Dermis blood vessel endothelial cell (primary cell): ENCODE measurements around the gene LRRC4C. TPM values are rescaled to one million over a fixed set of nuclear protein-coding genes. Genes with fewer than 3 reads are reported as not detected.

Experiments used
- DNase-seq: peaks from one replicate; pipeline ENCODE4 v3.0.0; 2010
- total RNA-seq: library from RNA; depleted of rRNA; stranded (reverse); fragments of >200 nt; gene quantifications from 2 replicates; pipeline ENCODE4 v1.2.3, GENCODE V29; 2014

The LRRC4C gene
- total RNA-seq, 1 donor from 2014 or later = not detected

GRCh38 chr11:40338062-40338461 lies 1121.4 kb downstream of the LRRC4C start:
- DNase-seq = no peak

GRCh38 chr11:40337118-40337517 lies 1122.3 kb downstream of the LRRC4C start:
- peak; percentile 1 for DNase-seq

DNA sequence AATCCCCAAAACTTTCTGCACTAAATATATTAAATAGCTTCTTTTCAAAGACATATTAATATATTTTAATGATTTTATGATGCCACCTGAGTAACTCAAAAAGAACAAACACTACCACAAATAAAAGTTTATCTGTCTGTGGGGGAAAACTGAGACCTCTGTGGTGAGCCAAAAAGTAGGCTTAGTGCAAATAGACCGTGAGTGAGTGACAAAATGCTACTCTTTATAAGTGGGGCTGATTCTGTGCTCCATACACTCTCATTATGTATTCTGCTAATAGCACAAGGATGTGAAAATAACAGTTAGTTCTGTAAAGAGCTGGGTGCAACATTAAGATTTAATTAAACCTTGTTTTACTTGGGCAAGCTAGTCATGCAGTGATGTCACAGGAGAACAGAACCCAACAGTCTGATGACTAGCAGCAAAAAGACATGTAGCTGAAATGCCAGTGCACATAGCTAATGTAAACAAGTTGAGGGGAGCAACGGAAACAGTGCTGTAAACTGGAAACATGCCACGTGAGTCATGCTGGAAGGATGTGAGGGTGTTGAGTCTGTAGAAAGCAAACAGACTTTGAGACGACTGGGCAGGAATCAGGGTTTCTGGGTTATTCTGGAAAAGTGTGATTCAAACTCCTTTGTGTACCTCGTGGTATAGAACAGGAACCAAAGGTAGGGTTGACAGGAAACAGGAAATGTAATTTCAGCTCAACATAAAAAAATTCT lies 1130.4 kb downstream of the LRRC4C start:
- DNase-seq = peak; percentile 81

GRCh38 chr11:40323241-40323640 lies 1136.2 kb downstream of the LRRC4C start:
- no peak for DNase-seq

GRCh38 chr11:40321537-40321936 lies 1137.9 kb downstream of the LRRC4C start:
- no peak for DNase-seq

GRCh38 chr11:40316171-40316570 lies 1143.3 kb downstream of the LRRC4C start:
- no peak for DNase-seq

DNA sequence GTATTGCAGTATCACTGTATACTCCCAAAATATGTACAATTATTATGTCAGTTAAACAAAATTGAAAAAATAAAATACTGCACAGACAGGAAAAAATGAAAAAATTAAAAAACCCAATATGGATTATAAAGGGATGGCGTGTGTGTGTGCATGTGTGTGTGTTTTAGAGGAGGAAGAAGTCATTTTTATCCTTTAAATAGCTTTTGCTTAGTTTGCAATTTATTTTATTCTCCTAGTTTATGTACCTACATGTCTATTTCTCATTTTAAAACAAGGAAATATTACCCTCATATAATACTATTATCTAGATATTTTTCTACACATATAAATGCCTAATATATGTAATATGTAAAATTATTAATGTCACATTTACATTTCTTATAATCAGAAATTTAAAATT lies 1144.3 kb downstream of the LRRC4C start:
- DNase-seq = no peak

- no peak for DNase-seq
Measured at GRCh38 chr11:40314327-40314726, 1145.1 kb downstream of the LRRC4C start.

DNA sequence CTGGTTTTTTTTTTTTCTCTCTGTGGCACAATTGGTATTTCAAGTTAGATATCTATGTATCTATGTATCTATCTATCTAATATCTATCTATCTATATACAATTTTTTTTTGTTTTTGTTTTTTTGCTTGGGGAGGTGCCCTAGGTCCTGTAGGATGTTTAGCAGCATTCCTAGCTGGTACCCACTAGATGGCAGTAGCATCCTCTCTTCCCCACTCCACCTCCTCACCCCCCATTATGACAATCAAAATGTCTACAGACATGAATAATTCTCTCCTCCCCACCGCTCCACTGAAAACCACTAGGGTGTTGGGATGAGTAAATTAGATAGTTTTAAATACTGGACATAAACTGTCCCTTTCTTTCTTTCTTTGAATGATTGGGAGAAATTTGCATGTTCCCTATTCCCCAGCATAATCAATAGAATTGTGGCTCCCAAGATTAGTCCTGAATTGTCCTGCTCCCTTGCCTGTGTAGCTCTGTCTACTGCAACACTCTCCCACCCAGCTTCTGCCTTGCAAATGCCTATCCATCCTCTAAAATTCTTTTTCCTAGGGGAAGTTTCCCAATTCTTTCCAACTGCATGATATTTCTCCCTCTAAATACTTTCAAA lies 1152.4 kb downstream of the LRRC4C start:
- DNase-seq = peak; percentile 41

DNA sequence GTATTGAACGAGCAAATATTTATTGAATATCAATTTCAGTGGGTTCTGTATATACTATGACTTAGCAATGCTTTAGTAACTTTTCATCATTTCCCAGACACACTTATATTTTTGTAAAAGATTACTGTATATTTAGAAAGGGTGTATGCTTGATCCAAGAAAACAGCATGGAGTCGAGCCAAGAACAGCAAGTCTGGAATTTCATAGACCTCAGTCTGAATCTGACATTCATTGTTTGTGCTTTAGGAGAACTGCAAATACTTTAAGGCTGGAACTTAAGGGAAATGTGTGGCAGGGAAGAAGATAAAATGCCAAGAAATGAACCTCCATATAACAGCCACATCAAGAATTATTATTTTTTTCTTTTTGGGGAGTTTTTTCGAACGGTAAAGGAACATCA lies 1156.8 kb downstream of the LRRC4C start:
- DNase-seq = no peak

- DNase-seq = no peak
Measured at GRCh38 chr11:40295466-40295865, 1164.0 kb downstream of the LRRC4C start.

- no peak for DNase-seq
Measured at GRCh38 chr11:40294741-40295140, 1164.7 kb downstream of the LRRC4C start.

GRCh38 chr11:40294349-40294735 lies 1165.1 kb downstream of the LRRC4C start:
- no peak for DNase-seq

DNA sequence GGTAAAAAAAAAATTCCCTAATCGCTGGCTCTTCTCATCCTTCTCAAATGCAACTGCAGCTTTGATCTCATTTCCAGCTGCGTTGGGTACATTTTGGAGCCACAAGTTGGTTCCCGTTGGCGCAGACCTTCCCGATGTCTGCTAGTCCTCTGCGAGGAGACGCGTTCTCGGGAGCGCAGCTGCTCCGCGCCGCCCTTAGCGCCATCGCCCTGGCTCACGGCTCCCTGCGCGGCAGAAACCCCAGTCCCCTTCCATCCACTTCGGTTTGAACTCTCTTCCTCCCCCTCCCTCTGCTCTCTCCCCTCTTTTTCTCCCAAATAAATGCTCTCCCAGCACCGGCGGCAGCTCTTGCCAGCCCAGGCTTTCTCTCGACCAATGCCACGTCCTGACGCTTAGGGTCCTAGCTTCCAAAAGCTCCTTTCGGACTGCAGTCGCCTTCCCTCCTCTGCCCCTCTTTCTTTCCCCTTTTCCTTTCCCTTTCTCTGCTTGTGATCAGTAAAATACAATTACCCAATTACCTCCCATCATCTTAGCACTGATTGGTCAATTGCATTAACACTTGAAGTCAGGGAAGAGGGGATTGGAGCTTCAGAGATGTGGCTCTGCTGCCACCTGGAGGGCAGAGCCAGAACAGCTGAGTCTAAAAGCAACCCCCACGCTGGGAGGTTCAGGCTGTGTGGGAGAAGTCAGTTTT lies 1165.7 kb downstream of the LRRC4C start:
- DNase-seq = peak; percentile 53

DNA sequence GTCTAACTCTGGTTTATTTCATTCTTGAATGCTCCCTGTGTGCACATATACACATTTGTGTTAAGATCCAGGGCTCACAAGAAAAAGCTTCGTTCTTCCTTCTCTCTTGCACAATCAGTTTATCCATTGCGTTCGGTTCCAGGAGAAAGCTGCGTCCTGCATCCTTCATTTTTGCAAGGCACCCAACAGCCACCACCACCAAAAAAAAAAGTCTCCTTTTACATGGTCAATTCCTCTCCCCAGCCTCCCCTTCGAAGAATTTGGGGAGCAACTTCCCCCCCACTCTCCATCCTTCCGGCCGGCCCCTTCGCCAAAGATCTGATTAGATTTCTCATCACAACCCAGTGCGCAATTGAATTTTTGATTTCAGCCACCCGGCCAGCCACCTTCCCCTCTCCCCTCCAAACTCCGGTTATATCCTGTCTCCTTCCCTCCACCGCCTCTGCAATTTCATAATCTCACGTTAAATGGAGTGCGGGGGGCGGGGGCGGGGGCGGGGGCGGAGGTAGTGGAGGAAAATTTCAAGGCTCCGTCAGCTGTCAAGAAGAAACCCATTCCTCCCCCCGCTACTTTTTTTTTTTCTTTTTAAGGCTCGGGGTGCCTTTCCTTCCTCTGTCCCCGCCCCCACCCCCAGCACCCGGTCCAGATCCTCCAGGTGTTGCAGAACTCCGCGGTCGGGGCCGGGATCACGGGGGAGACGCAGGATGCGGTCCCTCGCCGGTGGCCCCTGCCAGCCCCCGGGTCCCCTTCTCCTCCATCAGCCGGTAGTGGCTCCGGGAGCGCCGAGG lies 1166.5 kb downstream of the LRRC4C start:
- DNase-seq = no peak

DNA sequence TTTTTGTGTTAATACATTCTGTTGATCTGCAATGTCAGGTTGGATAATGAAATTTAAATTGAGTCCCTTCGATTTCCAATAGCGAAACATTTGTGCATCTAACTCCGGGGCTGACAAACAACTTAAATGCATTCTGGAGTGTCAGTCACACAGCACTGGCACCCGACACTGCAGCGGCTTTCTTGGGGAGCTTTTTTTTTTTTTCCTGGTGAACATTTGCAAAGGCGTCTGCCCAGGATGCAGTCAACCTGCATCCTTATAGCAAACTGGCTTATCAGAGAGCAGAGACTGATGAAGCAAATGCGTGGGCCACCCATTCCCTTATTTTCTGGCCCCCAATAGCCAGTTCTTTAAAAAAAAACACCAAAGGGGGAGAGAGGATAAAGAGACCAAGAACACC lies 1167.7 kb downstream of the LRRC4C start:
- DNase-seq = no peak

DNA sequence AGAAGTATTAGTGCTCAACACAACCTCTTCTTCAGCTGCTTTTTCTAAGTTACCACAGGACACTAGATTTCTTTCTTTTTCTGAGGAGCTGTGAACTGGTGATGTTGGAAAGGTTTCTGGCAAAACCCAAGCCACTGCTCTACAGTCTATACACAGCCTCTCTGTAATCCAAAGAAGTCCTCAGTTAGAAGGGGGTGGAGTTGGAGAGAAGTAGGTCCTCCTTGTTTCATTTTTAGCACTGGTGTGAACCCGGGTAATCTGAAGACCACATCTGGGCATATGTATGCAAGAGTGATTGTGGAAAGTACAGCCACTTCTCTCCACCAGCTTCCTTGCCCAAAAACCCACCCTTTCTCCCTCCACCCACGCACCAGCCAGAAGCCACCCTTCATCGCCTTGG lies 1168.1 kb downstream of the LRRC4C start:
- DNase-seq = no peak

DNA sequence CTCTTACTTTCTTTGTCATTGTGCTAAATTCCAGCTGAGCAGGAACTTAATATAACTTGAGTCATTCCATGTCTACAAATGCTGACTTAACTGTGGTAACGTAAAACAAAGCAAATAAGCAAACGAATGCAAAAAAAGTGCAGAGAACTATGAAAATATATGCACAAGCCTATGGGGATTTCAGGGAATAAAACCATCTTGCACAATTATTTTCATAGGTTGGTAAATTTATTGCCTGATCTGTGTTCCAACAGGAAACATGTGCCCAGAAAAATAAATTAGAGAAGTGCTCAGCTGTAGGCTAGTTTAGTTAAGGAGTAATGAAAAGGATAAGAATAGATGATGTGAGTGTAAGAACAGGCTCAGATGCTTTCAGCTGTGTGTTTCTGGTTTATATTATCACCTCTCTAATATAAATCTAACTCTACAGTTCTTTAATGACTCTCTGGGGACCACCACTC lies 1169.3 kb downstream of the LRRC4C start:
- DNase-seq = no peak

DNA sequence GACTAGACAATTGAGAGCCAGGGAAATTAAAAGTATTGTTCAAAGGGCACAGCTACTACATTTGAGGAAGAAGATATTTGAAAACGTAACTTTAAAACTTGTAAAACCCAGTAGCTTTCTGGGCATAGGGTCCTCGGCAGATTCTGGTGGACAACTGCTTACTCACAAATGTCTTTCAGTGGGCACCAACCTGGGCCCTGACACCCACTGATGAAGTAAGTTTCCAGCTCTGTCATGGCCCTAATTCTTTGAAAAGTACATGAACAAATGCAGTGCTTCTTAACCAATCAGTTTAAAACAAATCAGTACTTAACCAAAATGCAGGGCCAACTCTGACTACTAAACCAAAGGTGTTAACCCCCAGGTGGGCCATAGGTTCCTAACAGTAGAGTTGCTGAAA lies 1170.1 kb downstream of the LRRC4C start:
- DNase-seq = no peak

DNA sequence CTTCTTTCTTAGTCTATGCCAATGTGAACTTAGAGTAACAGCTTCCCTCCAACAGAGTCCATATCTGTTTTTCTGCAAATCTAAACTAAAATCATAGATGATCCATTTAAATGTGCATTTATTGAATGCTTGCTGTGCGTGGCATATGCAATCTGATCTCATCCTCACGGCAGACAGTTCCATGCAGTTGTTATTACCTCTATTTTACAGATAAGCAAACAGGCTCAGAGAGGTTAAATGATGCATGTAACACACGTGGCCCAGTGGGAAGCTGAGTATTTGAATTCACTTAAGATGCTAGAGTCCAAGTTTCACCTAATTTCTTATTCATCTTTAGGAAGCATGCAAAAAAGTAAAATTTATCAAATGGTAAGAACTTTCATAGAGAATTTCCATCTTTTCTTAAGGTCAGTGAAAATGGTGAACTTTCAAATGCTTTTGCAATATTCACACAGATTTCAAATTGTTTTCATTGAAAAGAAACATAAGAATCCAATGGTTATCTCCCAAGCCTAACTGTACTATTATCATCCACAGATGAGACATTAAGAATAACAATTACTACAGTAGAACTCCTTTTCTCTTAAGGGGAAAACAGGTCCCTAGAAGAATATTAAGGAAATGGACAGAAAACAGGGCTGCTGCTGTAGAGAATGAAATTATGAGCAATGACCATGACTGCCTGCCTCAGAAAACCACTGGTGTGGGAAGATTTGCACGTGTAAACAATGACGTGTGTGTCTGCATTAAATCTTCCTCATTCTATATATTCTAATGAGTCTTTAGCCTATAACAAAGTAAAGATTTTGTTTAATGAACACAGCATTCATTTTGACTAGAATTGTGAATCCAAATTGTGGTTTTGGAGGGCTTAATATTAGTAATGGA lies 1171.3 kb downstream of the LRRC4C start:
- DNase-seq = no peak

DNA sequence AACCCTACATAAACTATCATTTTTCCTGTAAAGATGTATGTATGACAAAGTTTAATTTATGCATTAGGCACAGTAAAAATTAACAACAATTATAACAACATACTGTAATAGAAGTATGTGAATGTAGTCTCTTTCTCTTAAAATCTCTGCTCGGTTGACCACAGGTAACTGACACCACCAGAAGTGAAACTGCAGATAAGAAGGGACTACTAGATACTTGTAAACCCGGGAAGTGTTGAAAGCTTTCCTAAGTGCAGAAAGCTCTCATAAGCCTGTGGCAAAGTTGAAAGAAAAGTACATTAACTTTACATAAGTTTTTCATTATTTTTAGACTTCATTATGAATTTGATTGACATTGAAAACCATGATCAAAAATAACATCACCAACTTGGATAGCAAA lies 1173.3 kb downstream of the LRRC4C start:
- no peak for DNase-seq

DNA sequence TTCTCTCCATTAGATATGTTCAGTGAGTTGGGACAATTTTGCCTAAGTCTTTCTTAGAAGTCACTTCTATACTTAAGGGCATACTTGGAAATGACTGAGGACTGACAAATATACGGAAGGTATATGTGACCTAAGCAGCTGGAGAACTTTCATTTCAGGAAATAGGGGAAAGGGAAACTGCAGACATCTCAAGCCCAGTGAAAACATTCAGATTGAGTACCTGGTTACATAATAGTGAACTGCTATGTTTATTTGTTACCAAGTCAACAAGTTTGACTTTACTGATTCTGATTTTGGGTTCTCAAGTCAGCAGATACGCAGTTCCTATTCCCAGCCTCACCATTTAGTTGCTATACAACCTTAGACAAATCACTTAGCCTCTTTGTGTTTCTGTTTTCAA lies 1173.9 kb downstream of the LRRC4C start:
- DNase-seq = no peak
